ENCODE data around the gene TMEM106C. TPM values are rescaled to one million over a fixed set of nuclear protein-coding genes. Genes with fewer than 3 reads are reported as not detected.
A peak's percentile ranks its signal among the peaks of the same experiment; 100 is the strongest.

TMEM106C gene
- total and polyA plus RNA-seq, 2 of the 13 experiments (the other 11 are each of a cell fraction or from before 2014, with no cell fraction given): 132 to 192 TPM

- TF ChIP-seq ZXDC (CRISPR knock-in tag; IDR thresholded peaks at IDR 0.05): no peak
- no peak for TF ChIP-seq ZNF776 (CRISPR knock-in tag; IDR thresholded peaks at IDR 0.05)
- TF ChIP-seq KDM1A (CRISPR knock-in tag; IDR thresholded peaks at IDR 0.05): no peak
- no peak; the same call in 1 of the 2 replicates for TF ChIP-seq ZNF567 (CRISPR knock-in tag; IDR thresholded peaks at IDR 0.05; ENCODE audit: borderline replicate concordance)
- TF ChIP-seq PPARG (CRISPR knock-in tag; conservative IDR thresholded peaks at IDR 0.05): 0 out of 2 replicates have a peak, but pooled peaks have one; percentile 27
- TF ChIP-seq NKX3-1 (CRISPR knock-in tag; IDR thresholded peaks at IDR 0.05): no peak; the same call in 1 of the 2 replicates
- TF ChIP-seq NR2F1 (CRISPR knock-in tag; IDR thresholded peaks at IDR 0.05): no peak
- TF ChIP-seq, protein P1, sequence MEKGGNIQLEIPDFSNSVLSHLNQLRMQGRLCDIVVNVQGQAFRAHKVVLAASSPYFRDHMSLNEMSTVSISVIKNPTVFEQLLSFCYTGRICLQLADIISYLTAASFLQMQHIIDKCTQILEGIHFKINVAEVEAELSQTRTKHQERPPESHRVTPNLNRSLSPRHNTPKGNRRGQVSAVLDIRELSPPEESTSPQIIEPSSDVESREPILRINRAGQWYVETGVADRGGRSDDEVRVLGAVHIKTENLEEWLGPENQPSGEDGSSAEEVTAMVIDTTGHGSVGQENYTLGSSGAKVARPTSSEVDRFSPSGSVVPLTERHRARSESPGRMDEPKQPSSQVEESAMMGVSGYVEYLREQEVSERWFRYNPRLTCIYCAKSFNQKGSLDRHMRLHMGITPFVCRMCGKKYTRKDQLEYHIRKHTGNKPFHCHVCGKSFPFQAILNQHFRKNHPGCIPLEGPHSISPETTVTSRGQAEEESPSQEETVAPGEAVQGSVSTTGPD (CRISPR knock-in tag; IDR thresholded peaks at IDR 0.05): no peak
- 0 out of 2 replicates have a peak, but pooled peaks have one; percentile 51 for TF ChIP-seq SNAPC4 (CRISPR knock-in tag; IDR thresholded peaks at IDR 0.05)
- TF ChIP-seq ZNF879 (CRISPR knock-in tag; IDR thresholded peaks at IDR 0.05): no peak
- peak; percentile 93; the same call in 1 of the 2 replicates for TF ChIP-seq ZNF766 (CRISPR knock-in tag; IDR thresholded peaks at IDR 0.05; ENCODE audit: borderline replicate concordance)
- no peak for TF ChIP-seq HNRNPH1 (optimal IDR thresholded peaks at IDR 0.05; ENCODE audit: low read depth, low read length)
- no peak for TF ChIP-seq SP5 (CRISPR knock-in tag; IDR thresholded peaks at IDR 0.05; ENCODE audit: borderline replicate concordance, low read depth)
- TF ChIP-seq TCF12 (IDR thresholded peaks at IDR 0.05): no peak
- no peak; the same call in 1 of the 2 replicates for TF ChIP-seq TCF12 (CRISPR knock-in tag; IDR thresholded peaks at IDR 0.05)
- TF ChIP-seq TRIM24 (CRISPR knock-in tag; IDR thresholded peaks at IDR 0.05): no peak
- TF ChIP-seq ZNF331 (CRISPR knock-in tag; IDR thresholded peaks at IDR 0.05): peak; percentile 42; the same call in 1 of the 2 replicates
- peak; percentile 53; the same call in 1 of the 2 replicates for TF ChIP-seq TAF1 (CRISPR knock-in tag; IDR thresholded peaks at IDR 0.05)
- TF ChIP-seq ZBTB26 (CRISPR knock-in tag; IDR thresholded peaks at IDR 0.05; ENCODE audit: borderline replicate concordance): no peak
- no peak for TF ChIP-seq ZMYM2 (CRISPR knock-in tag; IDR thresholded peaks at IDR 0.05)
- no peak for TF ChIP-seq RFXANK (CRISPR knock-in tag; IDR thresholded peaks at IDR 0.05)
Measured at GRCh38 chr12:47963340-47964040, at the start of gene TMEM106C (continued).

Data from HepG2 (cell line).